ENCODE results near the gene SVOP. TPM values are rescaled to one million over a fixed set of nuclear protein-coding genes. Genes with fewer than 3 reads are reported as not detected.
"Not testable (repeated sequence)": the region's sequence is repeated elsewhere in the genome, so short reads cannot be mapped to it uniquely, and the experiment has no call there.

The SVOP gene
- total RNA-seq, 2 donors from 2014 or later = not detected

DNA sequence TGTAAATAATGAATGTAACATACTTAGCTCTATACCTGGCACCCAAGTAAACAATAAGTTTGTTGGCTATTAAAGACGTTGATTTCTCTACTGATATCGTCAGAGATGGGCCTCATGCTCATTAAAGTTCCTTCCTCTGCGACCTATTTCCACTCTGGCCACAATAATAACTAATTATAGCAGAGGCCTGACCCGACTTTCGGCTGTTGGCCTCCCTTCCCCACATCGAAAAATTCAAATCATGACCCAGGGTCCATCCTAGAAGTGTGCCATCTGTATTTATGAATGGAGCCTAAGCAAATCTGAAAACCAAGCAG lies 31.2 kb upstream of the SVOP start:
- H3K36me3 Mint-ChIP-seq = no peaks in the 10 kb centered on the region
- peak overlapping the region; percentile 94 for H3K4me3 Mint-ChIP-seq
- no peaks in the 10 kb centered on the region for H3K27me3 Mint-ChIP-seq
- H3K4me1 Mint-ChIP-seq (ENCODE audit: low read depth in 2 of 2) = peaks cover 14 to 20% of the 10 kb centered on the region in 2 donors
- ATAC-seq = no peak
- H3K27ac Mint-ChIP-seq = peak overlapping the region; percentile 92 to 97
- no peaks in the 10 kb centered on the region for H3K9me3 Mint-ChIP-seq
- no peak for DNase-seq (ENCODE audit: low spot score)

- H3K9me3 Mint-ChIP-seq; DNase-seq (ENCODE audit: low spot score); H3K27me3 Mint-ChIP-seq; H3K36me3 Mint-ChIP-seq; H3K4me3 Mint-ChIP-seq; ATAC-seq: not testable (repeated sequence)
- H3K27ac Mint-ChIP-seq = peak overlapping the region in 1 of 2 donors; percentile 35
- peaks cover 14 to 20% of the 10 kb centered on the region in 2 donors for H3K4me1 Mint-ChIP-seq (ENCODE audit: low read depth in 2 of 2)
Observed at GRCh38 chr12:109049794-109050193, 28.9 kb upstream of the SVOP start.

DNA sequence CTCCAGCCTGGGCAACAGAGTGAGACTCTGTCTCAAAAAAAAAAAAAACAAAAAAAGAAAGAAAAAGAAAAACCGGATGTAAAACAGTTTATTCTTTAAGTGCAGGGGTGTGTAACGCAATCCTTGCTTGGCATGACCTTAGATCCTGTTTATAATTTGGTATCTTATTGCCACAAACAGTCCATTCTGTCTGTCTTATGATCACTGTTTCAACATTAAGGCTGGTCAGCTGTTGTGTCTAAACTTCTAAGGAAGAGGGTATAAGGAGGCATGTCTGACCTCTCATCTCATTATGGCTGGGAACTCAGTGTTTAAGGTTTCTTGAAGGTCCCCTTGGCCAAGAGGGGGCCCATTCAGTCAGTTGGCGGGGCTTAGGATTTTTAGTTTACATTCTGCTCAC lies 27.8 kb upstream of the SVOP start:
- not testable (repeated sequence) for H3K36me3 Mint-ChIP-seq

DNA sequence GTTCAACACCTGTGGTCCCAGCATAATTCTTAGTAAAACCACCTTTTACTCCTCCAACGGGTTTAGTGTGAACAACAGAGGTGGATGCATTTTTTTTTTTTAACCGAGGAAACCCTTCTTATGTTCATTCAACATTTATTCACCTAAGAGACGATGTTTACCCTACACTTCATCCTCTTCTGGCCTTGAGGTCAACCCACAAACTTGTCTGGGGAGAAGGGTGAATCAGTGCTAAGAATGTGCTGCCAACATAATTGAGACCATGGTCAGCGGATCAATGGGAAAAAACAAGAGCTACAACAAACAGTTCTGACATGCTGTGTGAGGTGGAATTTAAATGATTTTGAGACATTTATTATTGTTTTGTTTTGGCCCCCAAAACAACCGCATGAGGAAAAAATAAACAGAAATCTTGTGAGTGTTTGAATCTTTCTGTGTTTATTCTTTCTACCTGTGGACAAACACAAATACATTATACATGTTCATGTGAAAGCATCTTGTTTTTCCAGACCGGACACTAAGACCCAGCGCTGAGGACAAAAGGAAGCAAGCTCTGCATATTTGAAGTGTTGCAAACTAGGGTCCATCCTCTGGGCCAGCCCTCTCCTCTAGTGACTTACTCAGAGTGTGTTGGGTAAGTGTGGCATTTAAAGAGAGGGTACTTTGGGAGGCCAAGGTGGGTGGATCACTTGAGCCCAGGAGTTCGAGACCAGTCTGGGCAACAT lies 26.4 kb upstream of the SVOP start:
- H3K4me3 Mint-ChIP-seq = no peak overlapping the region
- H3K27ac Mint-ChIP-seq = no peak overlapping the region
- peaks cover 4 to 7% of the 10 kb centered on the region in 2 donors for H3K4me1 Mint-ChIP-seq (ENCODE audit: low read depth in 2 of 2)
- ATAC-seq (no peak), DNase-seq (ENCODE audit: low spot score) (no peak)
- H3K9me3 Mint-ChIP-seq = no peaks in the 10 kb centered on the region
- no peaks in the 10 kb centered on the region for H3K36me3 Mint-ChIP-seq
- H3K27me3 Mint-ChIP-seq = peaks cover 12 to 21% of the 10 kb centered on the region in 2 donors

More for the DNA sequence above, 27.8 kb upstream of the SVOP start:
- H3K4me3 Mint-ChIP-seq; H3K27ac Mint-ChIP-seq; H3K9me3 Mint-ChIP-seq; ATAC-seq; DNase-seq (ENCODE audit: low spot score); H3K27me3 Mint-ChIP-seq: not testable (repeated sequence)
- H3K4me1 Mint-ChIP-seq (ENCODE audit: low read depth in 2 of 2) = peaks cover 11 to 14% of the 10 kb centered on the region in 2 donors

DNA sequence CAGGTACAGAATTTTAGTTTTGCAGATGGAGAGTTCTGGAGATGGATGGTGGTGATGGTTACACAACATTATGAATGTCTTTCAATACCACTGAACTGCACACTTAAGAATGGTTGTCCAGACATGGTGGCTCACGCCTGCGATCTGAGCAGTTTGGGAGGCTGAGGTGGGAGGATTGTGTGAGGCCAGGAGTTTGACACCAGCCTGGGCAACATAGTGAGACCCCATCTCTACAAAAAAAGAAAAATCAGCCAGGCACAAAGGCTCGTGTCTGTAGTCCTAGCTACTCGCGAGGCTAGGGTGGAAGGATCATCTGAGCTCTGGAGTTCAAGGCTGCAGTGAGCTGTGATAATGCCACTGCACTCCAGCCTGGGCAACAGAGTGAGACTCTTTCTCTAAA lies 23.4 kb upstream of the SVOP start:
- Mint-ChIP-seq H3K4me3 (no peak overlapping the region), H3K27me3 (peaks cover 14 to 21% of the 10 kb centered on the region in 2 donors), H3K9me3 (no peaks in the 10 kb centered on the region), H3K27ac (no peak overlapping the region), H3K36me3 (no peaks in the 10 kb centered on the region), H3K4me1 (ENCODE audit: low read depth in 2 of 2) (no peaks in the 10 kb centered on the region)
- ATAC-seq (no peak), DNase-seq (ENCODE audit: low spot score) (no peak)

- DNase-seq (ENCODE audit: low spot score) = no peak
- Mint-ChIP-seq H3K27ac (no peak overlapping the region), H3K4me3 (no peak overlapping the region), H3K36me3 (peaks cover 7% of the 10 kb centered on the region), H3K9me3 (peaks cover 2% of the 10 kb centered on the region), H3K27me3 (peaks cover 8 to 17% of the 10 kb centered on the region in 2 donors), H3K4me1 (ENCODE audit: low read depth in 2 of 2) (no peaks in the 10 kb centered on the region)
- ATAC-seq = no peak
Observed at GRCh38 chr12:109036975-109037374, 16.1 kb upstream of the SVOP start.

- peaks cover 7% of the 10 kb centered on the region for H3K36me3 Mint-ChIP-seq
Observed at GRCh38 chr12:109033239-109034196, 12.7 kb upstream of the SVOP start.

GRCh38 chr12:109029411-109029810 lies 8.5 kb upstream of the SVOP start:
- H3K4me1 Mint-ChIP-seq (ENCODE audit: low read depth in 2 of 2) = no peaks in the 10 kb centered on the region
- no peak overlapping the region for H3K4me3 Mint-ChIP-seq
- H3K9me3 Mint-ChIP-seq = no peaks in the 10 kb centered on the region
- no peaks in the 10 kb centered on the region for H3K36me3 Mint-ChIP-seq
- H3K27ac Mint-ChIP-seq = no peak overlapping the region
- H3K27me3 Mint-ChIP-seq = peaks cover 23% of the 10 kb centered on the region in 2 donors
- no peak for ATAC-seq
- DNase-seq (ENCODE audit: low spot score) = no peak

More at GRCh38 chr12:109033239-109034196, 12.7 kb upstream of the SVOP start:
- H3K4me1 Mint-ChIP-seq (ENCODE audit: low read depth in 2 of 2) = no peaks in the 10 kb centered on the region
- H3K27me3 Mint-ChIP-seq = peaks cover 19 to 25% of the 10 kb centered on the region in 2 donors
- H3K9me3 Mint-ChIP-seq = peaks cover 2% of the 10 kb centered on the region
- H3K4me3 Mint-ChIP-seq = no peak overlapping the region
- H3K27ac Mint-ChIP-seq = no peak overlapping the region
- no peak for ATAC-seq
- no peak for DNase-seq (ENCODE audit: low spot score)

- not testable (repeated sequence) for H3K4me1 Mint-ChIP-seq (ENCODE audit: low read depth in 2 of 2); H3K4me3 Mint-ChIP-seq; DNase-seq (ENCODE audit: low spot score); ATAC-seq; H3K36me3 Mint-ChIP-seq; H3K27ac Mint-ChIP-seq; H3K9me3 Mint-ChIP-seq
- H3K27me3 Mint-ChIP-seq = peaks cover 21 to 23% of the 10 kb centered on the region in 2 donors
Observed at GRCh38 chr12:109028624-109029023, 7.8 kb upstream of the SVOP start.

DNA sequence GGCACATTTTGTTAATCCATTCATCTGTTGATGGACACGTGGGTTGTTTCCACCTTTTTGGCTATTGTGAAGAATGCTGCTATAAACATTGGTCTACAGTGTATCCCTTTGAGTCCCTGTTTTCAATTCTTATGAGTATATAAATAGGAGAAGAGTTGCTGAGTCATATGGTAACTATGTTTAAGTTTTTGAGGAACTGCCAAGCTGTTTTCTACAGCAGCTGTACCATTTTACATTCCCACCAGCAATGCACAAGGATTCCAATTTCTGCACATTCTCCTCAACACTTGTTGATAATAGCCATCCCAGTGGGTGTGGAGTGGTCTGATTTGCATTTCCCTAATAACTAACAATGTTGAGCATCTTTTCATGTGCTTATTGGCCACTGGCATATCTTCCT lies 6.9 kb upstream of the SVOP start:
- H3K4me1 Mint-ChIP-seq (ENCODE audit: low read depth in 2 of 2) = no peaks in the 10 kb centered on the region
- H3K4me3 Mint-ChIP-seq = no peak overlapping the region
- H3K27ac Mint-ChIP-seq = no peak overlapping the region
- peaks cover 20% of the 10 kb centered on the region in 2 donors for H3K27me3 Mint-ChIP-seq
- H3K36me3 Mint-ChIP-seq = no peaks in the 10 kb centered on the region
- ATAC-seq = no peak
- DNase-seq (ENCODE audit: low spot score) = no peak
- H3K9me3 Mint-ChIP-seq = no peaks in the 10 kb centered on the region

GRCh38 chr12:109020146-109020795 lies 597 bp downstream of the SVOP start:
- Mint-ChIP-seq H3K27ac (no peak overlapping the region), H3K36me3 (no peaks in the 10 kb centered on the region)
- DNase-seq (ENCODE audit: low spot score) = no peak

DNA sequence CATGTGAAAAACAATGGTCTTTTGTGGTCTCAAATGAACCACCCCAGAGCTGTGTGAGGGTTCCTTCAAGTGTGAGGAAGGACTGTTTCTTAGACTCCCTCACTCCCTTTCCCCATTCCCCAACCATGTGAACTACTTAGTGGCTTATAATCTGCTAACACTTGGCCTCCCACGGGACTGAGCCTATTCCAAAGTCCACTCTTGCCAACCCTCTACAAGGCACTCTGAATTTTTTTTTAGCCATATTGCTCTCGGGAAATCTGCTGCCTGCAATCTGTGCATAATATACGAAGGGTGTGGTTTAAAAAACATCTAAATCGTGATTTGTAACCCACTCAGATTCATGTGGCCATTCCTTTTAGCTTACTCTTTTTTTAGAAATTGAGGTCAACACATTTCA lies 2.6 kb downstream of the SVOP start:
- Mint-ChIP-seq H3K9me3 (no peaks in the 10 kb centered on the region), H3K27ac (no peak overlapping the region), H3K4me1 (ENCODE audit: low read depth in 2 of 2) (no peaks in the 10 kb centered on the region), H3K4me3 (no peak overlapping the region), H3K27me3 (peaks cover 16 to 34% of the 10 kb centered on the region in 2 donors), H3K36me3 (no peaks in the 10 kb centered on the region)
- ATAC-seq (no peak), DNase-seq (ENCODE audit: low spot score) (no peak)

More at GRCh38 chr12:109020146-109020795, 597 bp downstream of the SVOP start:
- Mint-ChIP-seq H3K27me3 (peaks cover 12 to 26% of the 10 kb centered on the region in 2 donors), H3K9me3 (no peaks in the 10 kb centered on the region), H3K4me3 (no peak overlapping the region), H3K4me1 (ENCODE audit: low read depth in 2 of 2) (no peaks in the 10 kb centered on the region)
- no peak for ATAC-seq

DNA sequence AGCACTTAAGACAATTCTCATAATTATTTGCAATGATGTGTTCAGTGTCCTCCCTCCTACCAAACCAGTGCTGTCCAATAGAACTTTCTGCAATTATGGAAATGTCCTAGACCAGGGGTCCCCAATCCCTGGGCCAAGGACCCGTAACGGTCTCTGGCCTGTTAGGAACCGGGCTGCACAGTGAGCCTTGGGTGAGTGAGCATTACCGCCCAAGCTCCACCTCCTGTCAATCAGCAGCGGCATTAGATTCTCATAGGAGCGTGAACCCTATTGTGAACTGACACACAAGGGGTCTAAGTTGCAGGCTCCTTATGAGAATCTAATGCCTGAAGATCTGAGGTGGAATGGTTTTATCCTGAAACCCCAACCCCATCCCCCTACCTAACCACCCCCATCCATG lies 3.9 kb downstream of the SVOP start:
- peaks cover 14 to 31% of the 10 kb centered on the region in 2 donors for H3K27me3 Mint-ChIP-seq
- H3K36me3 Mint-ChIP-seq = no peaks in the 10 kb centered on the region

More for the DNA sequence above, 3.9 kb downstream of the SVOP start:
- Mint-ChIP-seq H3K9me3 (no peaks in the 10 kb centered on the region), H3K4me3 (no peak overlapping the region), H3K4me1 (ENCODE audit: low read depth in 2 of 2) (no peaks in the 10 kb centered on the region), H3K27ac (no peak overlapping the region)
- DNase-seq (ENCODE audit: low spot score) = no peak
- no peak for ATAC-seq
